T follicular helper cell (primary cell): Measurements from ENCODE around the gene GTF2A1.

Experiments used
- DNase-seq: peaks from one replicate; pipeline ENCODE4 v3.0.0-alpha.2; 2020; ENCODE audit warnings: low read depth

Gene GTF2A1

DNA sequence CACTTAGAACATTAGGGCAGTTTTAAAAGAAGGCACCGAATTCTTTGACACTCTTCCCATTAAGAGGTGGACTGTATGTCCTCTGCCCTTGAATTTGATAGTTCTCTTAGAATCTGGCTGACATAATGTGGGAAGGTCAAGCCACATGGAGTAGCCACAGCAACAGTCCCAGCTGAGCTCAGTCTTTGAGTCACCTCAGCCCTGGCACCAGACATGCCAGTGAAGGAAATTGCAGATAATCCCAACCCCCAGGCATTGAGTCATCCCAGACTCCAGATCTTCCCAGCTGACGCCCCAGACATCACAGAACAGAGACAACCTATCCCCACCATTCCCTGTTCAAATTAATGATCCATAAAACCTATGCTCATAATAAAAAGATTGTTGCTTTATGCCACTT, 83.4 kb downstream of the GTF2A1 start:
- no peak for DNase-seq

DNA sequence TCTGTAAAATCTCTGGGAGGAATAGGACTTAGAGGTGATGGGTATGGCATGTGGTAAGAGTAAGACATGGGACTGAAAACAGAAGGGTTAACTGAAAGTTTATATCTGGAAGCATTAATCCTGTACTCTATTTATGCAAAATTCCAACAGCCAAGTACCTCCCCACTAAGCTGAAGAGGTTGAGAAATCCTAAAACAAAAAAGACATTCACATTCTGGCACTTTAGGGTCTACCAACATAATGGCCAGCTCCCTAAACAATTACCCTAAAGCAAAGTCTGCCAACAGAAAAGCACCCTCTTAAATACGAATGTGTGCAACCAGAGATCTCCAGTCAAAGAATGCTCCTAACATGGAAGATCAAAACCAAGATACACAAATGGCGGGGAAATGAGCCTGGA, 87.4 kb downstream of the GTF2A1 start:
- DNase-seq = no peak

DNA sequence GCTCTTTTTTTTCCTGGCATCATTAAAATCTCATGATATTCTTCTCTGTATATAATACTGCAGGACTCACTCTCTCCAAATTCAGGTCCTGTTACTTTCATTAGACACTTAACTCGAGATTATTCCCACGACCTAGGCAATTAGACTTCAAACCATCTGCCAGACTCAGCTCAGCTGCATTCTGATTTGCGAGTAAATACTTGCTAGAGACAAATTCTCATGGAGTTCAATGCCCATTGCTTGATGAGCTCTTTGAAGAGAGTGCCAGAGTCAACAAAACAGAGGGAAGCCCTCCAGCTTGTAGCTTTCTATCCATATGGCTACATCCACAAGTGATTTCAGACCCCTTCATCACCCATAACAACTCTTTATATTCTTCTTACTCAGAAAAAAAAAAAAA, 88.3 kb downstream of the GTF2A1 start:
- no peak for DNase-seq

DNA sequence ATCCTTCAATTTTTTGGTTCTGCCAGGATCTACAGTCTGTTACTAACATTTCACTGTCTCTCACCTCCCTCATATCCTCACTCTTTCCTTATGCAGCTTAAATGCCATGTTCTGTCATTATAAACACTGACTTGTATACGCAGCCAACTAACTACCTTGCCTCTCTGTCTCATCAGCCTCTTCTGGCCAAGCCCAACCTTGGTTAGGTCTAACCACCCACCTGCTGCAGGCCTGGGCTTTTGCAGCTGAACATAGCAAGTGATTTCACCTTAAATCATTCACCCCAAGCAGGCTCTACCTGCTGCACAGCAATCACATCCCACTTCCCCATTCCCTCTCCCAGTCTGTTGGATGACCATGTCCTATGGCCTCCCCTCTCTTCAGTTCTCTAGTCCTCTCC, 91.5 kb downstream of the GTF2A1 start:
- no peak for DNase-seq

- DNase-seq = no peak
Measured at GRCh38 chr14:81127785-81128184, 93.0 kb downstream of the GTF2A1 start.

DNA sequence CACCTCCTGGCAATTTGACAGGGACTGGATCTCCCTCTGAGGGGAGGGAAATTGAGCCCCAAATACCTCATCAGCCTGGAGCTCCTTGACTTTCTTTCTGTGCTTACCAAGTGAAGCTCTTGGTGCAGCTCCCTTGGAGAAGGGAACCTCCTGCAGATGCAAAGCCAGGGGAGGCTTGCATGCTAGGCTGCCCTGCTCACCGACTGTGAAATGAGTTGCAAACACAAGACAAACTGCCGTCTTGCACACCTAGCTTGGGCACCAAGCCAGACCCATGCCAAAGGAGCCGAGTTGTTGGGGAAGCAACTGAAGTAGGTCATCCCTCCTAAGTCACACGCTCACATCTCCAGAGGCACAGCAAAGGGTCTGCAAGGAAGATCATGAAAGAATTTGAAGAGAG, 95.2 kb downstream of the GTF2A1 start:
- DNase-seq = no peak
